ENCODE results near the gene PLEKHA4. TPM values are rescaled to one million over a fixed set of nuclear protein-coding genes. Genes with fewer than 3 reads are reported as not detected.

Gene PLEKHA4
- total and polyA plus RNA-seq, 4 experiments from 2014 or later, result 2.3 to 7.5 (median 4.7) TPM

DNA sequence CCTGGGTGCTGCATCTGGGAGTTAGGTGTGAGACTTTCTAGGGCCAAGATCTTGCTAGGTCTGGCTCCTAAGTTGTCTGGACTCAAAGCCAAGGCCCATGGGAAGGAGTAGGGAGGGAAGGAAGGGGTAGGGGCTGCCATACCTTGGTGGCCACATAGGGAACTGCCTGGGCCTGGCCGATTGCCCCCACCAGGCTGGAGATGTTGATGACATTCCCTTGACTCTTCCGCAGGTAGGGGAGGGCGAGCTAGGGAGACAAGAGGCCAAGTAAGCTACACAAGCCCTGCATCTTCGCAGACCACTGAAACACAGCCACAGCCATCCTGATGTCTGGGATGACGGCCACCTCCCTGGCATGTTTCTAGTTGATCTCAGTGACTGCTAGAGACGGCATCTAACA lies 53.5 kb downstream of the PLEKHA4 start:
- H3K27ac Mint-ChIP-seq, result peak overlapping the region in 2 of 7 donors; percentile 13 to 48
- H3K4me3 ChIP-seq (ENCODE audit: low read length in 2 of 2), result no peak overlapping the region
- H3K4me3 Mint-ChIP-seq, result no peak overlapping the region
- ChIA-PET POLR2A (ENCODE audit: partially characterized antibody) (no interaction called here), CTCF (ENCODE audit: partially characterized antibody) (interaction anchor here (2.6 kb wide), 1 partner anchor 27 kb away, joined by 7 read pairs; no protein-coding TSS in a partner anchor)
- no peak overlapping the region for H3K27ac ChIP-seq (ENCODE audit: low read depth, low read length)
- intact Hi-C loops (cut with micrococcal nuclease), result no loop called here
- H3K9me3 ChIP-seq (ENCODE audit: control insufficient read depth in 1 of 2, low read length in 2 of 2), result no peaks in the 10 kb centered on the region
- H3K4me1 Mint-ChIP-seq, result peaks cover 12 to 34% (median 23%) of the 10 kb centered on the region in 4 donors
- no peaks in the 10 kb centered on the region for H3K36me3 ChIP-seq (ENCODE audit: insufficient read depth, low read length)
- no peaks in the 10 kb centered on the region for H3K27me3 Mint-ChIP-seq
- H3K9me3 Mint-ChIP-seq, result no peaks in the 10 kb centered on the region
- peaks cover 7% of the 10 kb centered on the region for H3K4me1 ChIP-seq (ENCODE audit: insufficient read depth, low read length)
- no peak for DNase-seq
- no peaks in the 10 kb centered on the region for H3K36me3 Mint-ChIP-seq
- H3K27me3 ChIP-seq (ENCODE audit: insufficient read depth, low read length), result no peaks in the 10 kb centered on the region

DNA sequence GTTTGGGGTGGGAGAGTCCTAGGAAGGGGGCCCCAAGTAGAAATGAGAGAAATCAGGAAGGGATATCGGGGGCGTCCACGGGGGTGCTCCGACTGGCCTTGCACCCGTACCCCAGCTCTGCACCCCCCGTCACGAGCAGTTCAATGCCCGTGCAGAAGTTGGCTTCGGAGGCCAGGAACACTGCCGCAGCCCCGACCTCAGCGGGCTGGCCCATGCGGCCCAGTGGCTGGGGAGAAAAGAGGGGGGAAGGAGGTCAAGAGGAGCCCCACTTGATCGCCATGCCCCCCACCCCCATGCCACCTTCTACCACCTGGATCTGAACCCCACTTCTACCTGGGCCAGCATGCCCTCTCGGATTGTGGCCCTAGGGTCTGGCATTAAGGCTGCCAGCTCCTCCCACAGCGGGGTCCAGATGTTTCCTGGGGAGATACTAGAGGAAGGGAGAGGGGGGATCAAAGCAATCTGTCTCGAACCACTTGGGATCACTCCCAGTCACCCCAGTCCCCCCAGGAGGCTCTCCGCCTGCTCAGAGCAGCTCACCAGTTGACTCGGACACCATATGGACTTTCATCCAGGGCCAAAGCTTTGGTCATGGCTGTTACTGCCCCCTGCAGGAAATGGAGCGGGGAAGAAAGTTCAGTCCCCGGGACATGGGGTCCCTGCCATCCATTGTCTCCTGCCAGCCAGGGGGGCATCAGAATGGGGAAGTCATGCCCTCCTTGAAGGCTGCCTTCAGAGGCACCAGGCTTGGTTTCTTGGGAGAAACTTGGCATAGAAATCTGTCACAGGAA lies 55.1 kb downstream of the PLEKHA4 start:
- peak overlapping the region in 4 of 7 donors; percentile 3 to 77 (median 58) for H3K27ac Mint-ChIP-seq
- POLR2A ChIA-PET (ENCODE audit: partially characterized antibody), result interaction anchor here (1.3 to 1.4 kb wide), 3 partner anchors 12 to 167 kb away, joined by 3 to 4 read pairs (median 4); partner anchors contain the start of gene CA11
- CTCF ChIA-PET (ENCODE audit: partially characterized antibody), result interaction anchor here (1.0 to 2.6 kb wide), 3 partner anchors 15 to 29 kb away, joined by 4 to 7 read pairs (median 4); partner anchors contain the start of gene HSD17B14

DNA sequence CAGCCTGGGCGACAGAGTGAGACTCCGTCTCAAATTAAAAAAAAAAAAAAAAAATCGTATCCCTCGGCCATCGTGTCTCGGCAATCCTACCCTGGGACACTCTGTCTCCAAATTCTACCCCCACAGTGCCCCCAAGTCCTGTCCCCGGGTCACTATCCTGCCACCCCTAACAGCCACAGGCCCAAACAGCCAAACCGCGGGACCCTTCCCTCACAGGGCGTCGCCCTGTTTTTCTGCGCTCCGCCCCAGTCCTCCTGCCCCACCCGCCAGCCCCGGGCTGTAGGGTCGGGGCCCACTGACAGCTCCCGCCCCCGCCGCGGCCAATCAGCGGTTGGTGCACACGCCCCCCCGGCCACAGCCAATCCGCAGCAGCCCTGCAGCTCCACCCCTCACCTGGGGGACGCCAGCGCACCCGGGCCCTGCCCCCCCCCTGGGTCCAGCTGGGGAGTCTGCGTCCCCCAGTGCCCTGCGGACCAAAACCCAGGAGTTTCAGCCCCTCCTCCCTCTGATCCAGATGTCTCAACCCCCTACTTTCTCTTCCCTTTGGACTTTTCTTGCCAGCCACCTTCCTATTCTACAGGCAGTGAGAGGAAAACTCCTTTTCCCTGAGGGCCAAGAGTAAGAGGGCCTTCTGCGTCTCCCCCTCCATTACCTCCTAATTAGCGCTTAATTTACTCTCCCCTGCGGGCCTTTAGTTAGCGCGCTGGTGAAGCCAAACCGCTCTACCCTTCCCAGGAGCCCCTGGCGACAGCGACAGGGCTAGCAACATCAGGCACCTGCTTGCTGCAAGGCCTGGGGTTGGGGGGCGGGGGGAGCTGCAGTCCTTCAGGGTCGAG lies 56.1 kb downstream of the PLEKHA4 start:
- ChIA-PET CTCF (ENCODE audit: partially characterized antibody) (interaction anchor here (0.7 to 1.7 kb wide), 3 partner anchors 17 to 24 kb away, joined by 3 to 4 read pairs (median 3); partner anchors contain the start of gene HSD17B14), POLR2A (ENCODE audit: partially characterized antibody) (interaction anchor here (0.7 to 1.4 kb wide), 5 partner anchors 11 to 166 kb away, joined by 3 to 4 read pairs (median 3); partner anchors contain the start of gene CA11)
- Histone ChIP-seq H3K9me3 (ENCODE audit: control insufficient read depth in 1 of 2, low read length in 2 of 2) (no peaks in the 10 kb centered on the region), H3K27ac (ENCODE audit: low read depth, low read length) (no peak overlapping the region), H3K4me3 (ENCODE audit: low read length in 2 of 2) (no peak overlapping the region), H3K4me1 (ENCODE audit: insufficient read depth, low read length) (peaks cover 13% of the 10 kb centered on the region), H3K27me3 (ENCODE audit: insufficient read depth, low read length) (no peaks in the 10 kb centered on the region), H3K36me3 (ENCODE audit: insufficient read depth, low read length) (no peaks in the 10 kb centered on the region)
- Mint-ChIP-seq H3K4me1 (peaks cover 21 to 51% (median 36%) of the 10 kb centered on the region in 4 donors), H3K9me3 (no peaks in the 10 kb centered on the region), H3K27ac (peak overlapping the region in 6 of 7 donors; percentile 10 to 91 (median 80)), H3K36me3 (peaks cover 0 to 6% of the 10 kb centered on the region in 2 donors), H3K4me3 (peak overlapping the region; percentile 79 to 87 (median 84)), H3K27me3 (no peaks in the 10 kb centered on the region)
- DNase-seq, result peak; percentile 48 to 55 (median 50)
- intact Hi-C loops (cut with micrococcal nuclease), result no loop called here

More for the DNA sequence above, 55.1 kb downstream of the PLEKHA4 start:
- Histone ChIP-seq H3K36me3 (ENCODE audit: insufficient read depth, low read length) (no peaks in the 10 kb centered on the region), H3K27me3 (ENCODE audit: insufficient read depth, low read length) (no peaks in the 10 kb centered on the region), H3K9me3 (ENCODE audit: control insufficient read depth in 1 of 2, low read length in 2 of 2) (no peaks in the 10 kb centered on the region), H3K27ac (ENCODE audit: low read depth, low read length) (no peak overlapping the region), H3K4me3 (ENCODE audit: low read length in 2 of 2) (no peak overlapping the region), H3K4me1 (ENCODE audit: insufficient read depth, low read length) (peaks cover 13% of the 10 kb centered on the region)
- no peak for DNase-seq
- Mint-ChIP-seq H3K9me3 (no peaks in the 10 kb centered on the region), H3K4me1 (peaks cover 18 to 44% (median 30%) of the 10 kb centered on the region in 4 donors), H3K4me3 (peak overlapping the region in 1 of 8 donors; percentile 74), H3K27me3 (no peaks in the 10 kb centered on the region), H3K36me3 (no peaks in the 10 kb centered on the region)
- intact Hi-C loops (cut with micrococcal nuclease), result no loop called here

DNA sequence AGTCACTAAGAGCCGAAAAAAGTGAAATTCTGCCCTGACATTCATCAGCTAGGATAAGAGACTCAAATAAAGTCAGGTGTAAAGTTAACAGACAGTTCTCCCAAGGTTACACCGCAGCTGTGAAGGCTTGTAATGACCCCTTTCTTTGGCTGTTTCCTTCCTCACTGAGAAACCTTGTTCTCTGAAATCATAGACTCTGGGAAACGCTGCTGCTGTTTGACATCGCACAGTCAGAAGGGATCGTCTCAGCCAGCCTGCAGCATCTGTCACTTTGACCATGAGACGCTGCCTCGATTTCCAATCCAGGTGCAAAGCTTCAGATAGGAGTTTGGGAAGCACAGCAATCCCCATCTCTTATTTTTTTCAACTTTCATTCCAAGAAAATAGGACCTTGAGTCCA lies 58.3 kb downstream of the PLEKHA4 start:
- ChIA-PET CTCF (ENCODE audit: partially characterized antibody) (interaction anchor here (0.7 to 2.0 kb wide), 4 partner anchors 15 to 32 kb away, joined by 3 to 5 read pairs (median 5); no protein-coding TSS in a partner anchor), POLR2A (ENCODE audit: partially characterized antibody) (interaction anchor here (0.6 to 2.9 kb wide), 4 partner anchors 15 to 1873 kb away, joined by 3 to 13 read pairs (median 6); partner anchors contain the start of gene PPP1R15A)
- peak overlapping the region; percentile 38 for H3K27ac ChIP-seq (ENCODE audit: low read depth, low read length)
- H3K4me1 ChIP-seq (ENCODE audit: insufficient read depth, low read length), result peaks cover 13% of the 10 kb centered on the region
- peak overlapping the region; percentile 85 to 88 (median 87) for H3K4me3 Mint-ChIP-seq
- peaks cover 0 to 6% of the 10 kb centered on the region in 2 donors for H3K36me3 Mint-ChIP-seq
- H3K27me3 ChIP-seq (ENCODE audit: insufficient read depth, low read length), result no peaks in the 10 kb centered on the region
- H3K9me3 ChIP-seq (ENCODE audit: control insufficient read depth in 1 of 2, low read length in 2 of 2), result no peaks in the 10 kb centered on the region
- DNase-seq, result no peak
- peaks cover 0 to 2% (median 0%) of the 10 kb centered on the region in 8 donors for H3K9me3 Mint-ChIP-seq
- H3K36me3 ChIP-seq (ENCODE audit: insufficient read depth, low read length), result no peaks in the 10 kb centered on the region
- peak overlapping the region; percentile 47 to 74 for H3K4me3 ChIP-seq (ENCODE audit: low read length in 2 of 2)
- no peaks in the 10 kb centered on the region for H3K27me3 Mint-ChIP-seq
- intact Hi-C loops (cut with micrococcal nuclease), result loop anchor here (1.0 kb wide), 1 partner anchor 15 kb away; no protein-coding TSS in a partner anchor
- peak overlapping the region in 6 of 7 donors; percentile 60 to 87 (median 78) for H3K27ac Mint-ChIP-seq
- H3K4me1 Mint-ChIP-seq, result peaks cover 18 to 50% (median 32%) of the 10 kb centered on the region in 4 donors

DNA sequence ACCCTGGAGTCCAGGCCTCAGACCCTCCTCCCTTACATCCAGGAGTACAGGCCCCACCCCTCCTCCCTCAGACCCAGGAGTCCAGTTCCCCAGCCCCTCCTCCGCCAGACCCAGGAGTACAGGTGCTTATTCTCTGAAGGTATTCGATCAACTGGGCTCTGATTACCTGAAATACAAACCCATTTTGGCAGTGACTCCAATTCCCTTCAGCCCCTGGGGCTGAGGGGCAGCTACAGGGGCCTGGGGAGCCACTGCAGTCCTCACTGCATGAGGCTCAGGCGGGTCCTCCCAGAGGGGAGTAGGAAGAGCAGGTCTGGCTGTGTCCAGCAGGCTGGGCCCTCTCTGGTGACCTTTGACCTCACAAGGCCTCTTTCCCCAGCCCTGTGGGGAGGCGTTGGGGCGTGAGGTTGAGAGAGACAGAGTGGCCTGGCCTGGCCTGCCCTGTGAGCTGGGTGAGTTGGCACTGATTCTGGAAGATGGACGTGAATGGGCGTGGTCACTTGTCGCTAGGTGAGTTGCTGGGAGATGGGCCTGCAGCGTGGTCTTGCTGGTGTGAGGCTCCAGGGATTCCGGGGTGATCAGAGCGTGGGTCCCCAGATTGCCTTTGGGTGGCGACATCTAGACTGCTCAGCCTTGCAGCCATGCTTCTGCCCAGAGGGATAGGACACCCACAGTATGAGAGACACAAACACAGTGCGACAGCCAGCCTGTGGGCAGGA lies 60.7 kb downstream of the PLEKHA4 start:
- ChIA-PET CTCF (ENCODE audit: partially characterized antibody) (interaction anchor here (1.0 to 2.7 kb wide), 5 partner anchors 9 to 163 kb away, joined by 3 to 18 read pairs (median 4); no protein-coding TSS in a partner anchor), POLR2A (ENCODE audit: partially characterized antibody) (interaction anchor here (2.1 kb wide), 1 partner anchor 67 kb away, joined by 4 read pairs; no protein-coding TSS in a partner anchor)
- Mint-ChIP-seq H3K4me1 (peaks cover 18 to 42% (median 29%) of the 10 kb centered on the region in 4 donors), H3K4me3 (peak overlapping the region in 4 of 8 donors; percentile 1 to 49 (median 18)), H3K36me3 (peaks cover 0 to 6% of the 10 kb centered on the region in 2 donors), H3K27ac (peak overlapping the region in 2 of 7 donors; percentile 37), H3K9me3 (peaks cover 0 to 3% (median 0%) of the 10 kb centered on the region in 8 donors), H3K27me3 (no peaks in the 10 kb centered on the region)
- H3K27me3 ChIP-seq (ENCODE audit: insufficient read depth, low read length), result no peaks in the 10 kb centered on the region
- H3K4me1 ChIP-seq (ENCODE audit: insufficient read depth, low read length), result peaks cover 13% of the 10 kb centered on the region
- no peak overlapping the region for H3K4me3 ChIP-seq (ENCODE audit: low read length in 2 of 2)
- intact Hi-C loops (cut with micrococcal nuclease), result no loop called here
- H3K27ac ChIP-seq (ENCODE audit: low read depth, low read length), result no peak overlapping the region
- no peaks in the 10 kb centered on the region for H3K36me3 ChIP-seq (ENCODE audit: insufficient read depth, low read length)
- DNase-seq, result no peak
- no peaks in the 10 kb centered on the region for H3K9me3 ChIP-seq (ENCODE audit: control insufficient read depth in 1 of 2, low read length in 2 of 2)
